Stimulated activated CD8-positive, alpha-beta memory T cell treated with anti-CD3 and anti-CD28 coated beads, Interleukin-7, amount 100 ng/mL, for 48 hours (primary cell): Measurements from ENCODE around the gene FER1L5.

Experiments
- DNase-seq, 2 donors: peaks; one replicate each; pipeline ENCODE4 v3.0.0-alpha.2; 2020; ENCODE audit warnings: low read depth in 1 of 2; ENCODE audit errors: extremely low read depth in 1 of 2

The FER1L5 gene

DNA sequence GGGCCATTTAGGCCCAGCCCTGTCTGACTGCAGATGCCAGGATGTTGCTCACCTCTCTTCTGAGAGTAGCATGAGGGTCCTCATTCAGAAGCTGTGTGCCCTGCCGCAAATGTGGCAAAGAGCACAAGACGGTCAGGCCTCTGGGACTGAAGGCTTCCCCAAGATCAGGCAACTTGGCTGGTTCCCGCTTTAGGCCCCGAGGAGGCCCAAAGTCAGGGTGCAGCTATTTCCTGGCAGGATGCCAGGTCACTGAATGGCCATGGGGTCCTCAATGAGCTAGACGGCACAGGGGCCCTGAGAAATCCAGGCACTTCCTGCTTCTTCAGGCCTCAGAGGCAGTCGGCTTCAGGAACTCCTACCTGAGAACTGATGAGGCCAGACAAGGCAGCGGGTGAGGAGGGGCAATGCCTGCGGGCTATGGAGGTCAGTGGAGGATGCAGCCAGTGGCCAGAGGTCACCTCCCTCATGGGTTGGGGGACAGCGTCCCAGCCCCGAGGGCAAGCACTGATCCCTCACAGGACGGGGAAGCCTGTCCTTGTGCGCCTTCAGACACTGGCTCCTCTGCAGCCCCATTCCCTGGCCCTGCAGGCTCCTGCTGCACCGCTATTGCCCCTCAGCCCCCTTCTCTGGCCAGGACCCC, 52.4 kb downstream of the FER1L5 start:
- no peak for DNase-seq

GRCh38 chr2:96695602-96696001, 53.0 kb downstream of the FER1L5 start:
- DNase-seq: no peak

DNA sequence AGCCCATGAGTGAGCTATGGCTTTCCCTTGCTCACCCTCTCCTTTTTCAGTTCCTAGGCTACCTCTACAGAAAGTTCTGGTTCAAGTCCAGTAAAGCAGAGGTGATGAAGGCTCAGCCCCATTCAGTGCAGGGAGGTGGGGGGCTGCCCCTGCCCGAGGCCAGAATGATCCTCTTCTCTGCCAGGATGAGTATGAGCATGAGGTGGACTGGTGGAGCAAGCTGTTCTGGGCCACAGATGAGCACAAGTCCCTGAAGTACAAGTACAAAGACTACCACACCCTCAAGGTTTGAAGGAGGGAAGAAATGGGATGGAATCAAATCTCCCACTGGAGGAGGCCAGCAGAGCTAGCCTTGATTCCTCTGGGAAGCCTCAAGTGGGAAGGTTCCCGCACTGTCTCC, 54.9 kb downstream of the FER1L5 start:
- no peak for DNase-seq

DNA sequence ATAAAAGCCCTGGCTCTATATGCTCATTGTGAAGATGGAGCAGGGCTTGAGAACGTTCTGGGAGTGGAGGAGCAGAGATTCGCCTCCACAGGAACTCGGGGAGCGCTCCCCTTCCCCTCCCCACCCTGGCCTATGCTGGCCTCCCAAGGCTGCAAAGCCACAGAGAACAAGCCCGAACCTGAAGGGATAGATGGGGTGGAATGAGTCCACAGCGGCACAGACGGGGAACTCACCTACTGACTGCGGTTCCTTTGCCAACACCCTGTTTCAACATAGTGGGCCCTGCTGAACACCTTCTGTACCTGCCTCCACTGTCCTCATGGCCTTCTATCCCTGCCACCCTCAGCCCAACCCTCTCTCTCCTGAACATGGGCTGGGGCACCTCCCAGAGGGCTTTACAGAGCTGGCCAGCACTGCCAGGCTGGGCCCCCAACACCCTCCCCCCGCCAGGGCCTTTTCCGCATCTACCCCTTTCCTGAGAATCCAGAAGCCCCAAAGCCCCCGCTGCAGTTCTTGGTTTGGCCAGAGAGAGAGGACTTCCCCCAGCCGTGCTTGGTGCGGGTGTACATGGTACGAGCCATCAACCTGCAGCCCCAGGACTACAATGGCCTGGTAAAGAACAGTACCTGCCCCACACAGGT, 55.8 kb downstream of the FER1L5 start:
- no peak for DNase-seq

DNA sequence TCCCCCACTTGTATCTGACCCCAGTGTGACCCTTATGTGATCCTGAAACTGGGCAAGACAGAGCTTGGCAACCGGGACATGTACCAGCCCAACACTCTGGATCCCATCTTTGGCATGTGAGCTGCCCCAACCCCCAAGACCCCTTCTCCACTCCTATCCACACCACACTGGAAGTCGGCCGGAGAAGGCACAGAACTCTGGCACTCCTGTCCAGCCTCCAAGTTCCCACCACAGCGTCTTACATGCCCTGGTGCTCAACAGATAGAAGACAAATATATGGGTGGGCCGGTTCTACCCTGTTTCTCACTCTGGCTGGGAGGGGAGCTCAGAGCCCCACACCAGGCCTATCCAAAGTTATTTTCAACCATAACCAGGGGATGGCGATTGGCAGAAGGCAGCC, 56.5 kb downstream of the FER1L5 start:
- DNase-seq: no peak

GRCh38 chr2:96699621-96700020, 57.1 kb downstream of the FER1L5 start:
- no peak for DNase-seq

DNA sequence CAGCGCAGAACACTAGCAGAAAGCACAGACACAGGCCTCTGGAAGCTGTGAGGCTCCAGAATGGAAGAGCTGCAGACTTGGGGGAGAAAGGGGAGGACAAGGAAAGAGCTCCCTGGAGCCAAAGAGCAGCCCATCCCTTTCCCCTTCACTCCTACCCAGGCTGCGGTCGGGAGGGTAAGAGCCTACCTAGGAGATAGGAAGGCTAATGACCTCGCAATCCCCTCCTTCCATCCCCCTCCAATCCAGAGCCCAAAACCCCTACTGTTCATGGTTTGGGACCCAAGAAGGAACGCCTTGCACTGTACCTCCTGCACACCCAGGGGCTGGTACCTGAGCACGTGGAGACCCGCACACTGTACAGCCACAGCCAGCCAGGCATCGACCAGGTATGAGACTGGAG, 57.5 kb downstream of the FER1L5 start:
- DNase-seq: no peak

- DNase-seq: no peak
Measured at GRCh38 chr2:96701636-96702035, 59.1 kb downstream of the FER1L5 start.

DNA sequence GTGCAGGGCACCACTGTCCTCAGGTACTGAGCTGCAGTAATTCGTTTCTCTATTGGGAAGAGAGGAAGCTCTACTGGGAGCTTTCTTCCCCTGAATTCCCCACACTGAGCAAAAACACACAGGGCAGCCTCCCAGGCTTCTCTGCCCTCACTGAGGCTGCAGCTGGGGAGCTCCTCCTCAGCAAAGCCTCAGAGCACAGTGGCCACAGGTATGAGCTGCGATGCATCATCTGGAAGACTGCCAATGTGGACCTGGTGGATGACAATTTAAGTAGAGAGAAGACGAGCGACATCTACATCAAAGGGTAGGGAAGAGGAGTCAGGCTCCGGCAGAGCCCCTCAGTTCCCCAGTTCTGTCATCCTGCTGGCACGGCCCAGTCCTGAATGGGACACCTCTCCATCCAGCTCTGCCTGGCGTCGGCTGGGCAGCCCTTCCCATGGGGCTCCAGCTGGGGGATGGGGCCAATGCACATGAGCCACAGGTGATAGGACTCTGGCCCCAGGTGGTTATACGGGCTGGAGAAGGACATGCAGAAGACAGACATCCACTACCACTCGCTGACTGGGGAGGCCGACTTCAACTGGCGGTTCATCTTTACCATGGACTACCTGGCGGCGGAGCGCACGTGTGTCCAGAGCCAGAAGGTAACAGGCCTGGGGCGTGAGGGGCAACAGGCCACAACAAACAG, 59.7 kb downstream of the FER1L5 start:
- no peak for DNase-seq

DNA sequence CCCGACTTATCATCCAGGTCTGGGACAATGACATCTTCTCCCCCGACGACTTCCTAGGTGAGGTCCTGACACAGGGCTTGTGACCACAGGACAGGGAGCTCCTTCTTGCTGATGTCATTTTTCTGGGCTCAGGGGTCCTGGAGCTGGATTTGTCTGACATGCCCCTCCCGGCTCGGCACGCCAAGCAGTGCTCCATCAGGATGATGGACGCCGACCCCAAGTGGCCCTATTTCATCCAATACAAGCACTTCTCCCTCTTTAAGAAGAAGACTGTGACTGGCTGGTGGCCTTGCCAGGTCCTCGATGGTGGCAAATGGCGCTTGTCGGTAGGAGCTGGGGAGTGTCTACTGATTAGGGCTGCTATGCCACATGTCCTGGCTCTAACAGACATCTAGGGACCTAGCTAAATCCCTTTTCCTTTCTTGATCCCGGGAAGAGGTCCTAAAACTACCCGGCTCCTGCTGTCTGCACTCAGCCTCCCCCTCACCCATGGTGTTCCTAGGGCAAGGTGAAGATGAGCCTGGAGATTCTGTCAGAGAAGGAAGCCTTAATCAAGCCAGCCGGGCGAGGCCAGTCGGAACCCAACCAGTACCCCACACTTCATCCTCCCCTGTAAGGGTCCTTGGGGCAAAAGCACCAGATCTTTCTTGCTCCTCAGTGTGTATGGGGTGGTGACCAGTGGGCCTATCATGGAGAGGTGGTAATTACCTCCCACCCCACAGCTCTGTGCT, 60.6 kb downstream of the FER1L5 start:
- no peak for DNase-seq

DNA sequence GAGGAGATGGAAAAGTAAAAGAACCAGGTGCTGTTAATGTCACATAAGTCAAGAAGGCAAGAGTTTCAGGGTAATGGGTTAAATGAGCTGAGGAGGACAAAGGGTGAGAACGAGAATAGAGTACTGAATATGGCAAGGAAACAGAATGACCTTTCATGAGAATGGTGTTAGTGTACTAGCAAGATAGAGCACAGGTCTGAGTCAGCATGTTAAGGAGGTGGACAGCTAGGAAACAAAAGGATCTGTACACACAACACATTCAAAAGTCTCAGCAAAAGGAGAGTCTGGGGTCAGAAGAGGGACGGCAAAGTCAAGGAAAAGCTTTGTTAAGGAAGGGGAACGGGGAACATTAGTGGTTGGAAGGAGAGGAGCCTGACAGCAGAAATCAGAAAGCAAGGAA, 68.4 kb downstream of the FER1L5 start:
- DNase-seq: no peak

DNA sequence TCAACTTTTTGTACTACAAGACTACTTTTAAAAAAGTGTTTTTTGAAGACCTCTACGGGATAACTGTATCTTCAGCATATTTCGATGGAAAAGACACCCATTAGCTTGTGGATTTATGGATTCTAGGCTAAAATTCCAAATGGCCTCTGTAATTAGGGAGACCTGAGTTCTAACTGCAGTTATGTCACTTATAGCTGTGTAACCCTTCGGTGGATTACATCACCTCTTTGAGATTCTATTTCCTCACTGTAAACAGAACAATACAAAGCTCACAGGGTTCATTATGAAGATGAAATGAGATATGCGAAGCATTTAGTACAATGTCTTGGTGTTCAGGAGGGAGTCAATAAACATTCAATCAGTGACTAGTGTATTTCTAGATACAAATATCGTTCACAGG, 73.1 kb downstream of the FER1L5 start:
- no peak for DNase-seq

DNA sequence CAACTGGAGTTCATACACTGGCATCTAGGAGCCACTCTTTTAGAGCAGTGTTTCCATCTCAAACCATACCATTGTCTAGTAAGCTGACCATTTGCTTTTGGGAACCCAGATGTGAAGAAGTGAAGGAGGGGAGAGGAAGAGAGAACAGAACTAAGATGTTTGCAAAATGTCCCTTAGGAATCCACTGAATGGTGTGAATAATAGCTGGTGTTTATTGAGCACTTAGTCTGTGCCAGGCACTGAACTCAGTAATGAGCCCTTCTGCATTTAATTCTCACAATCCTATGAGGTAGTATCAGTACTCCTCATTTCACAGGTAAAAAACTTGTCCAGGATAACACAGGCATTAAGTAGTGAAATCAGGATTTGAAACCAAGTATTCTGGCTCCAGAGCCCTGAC, 73.8 kb downstream of the FER1L5 start:
- DNase-seq: no peak

- no peak for DNase-seq
Measured at GRCh38 chr2:96726131-96726530, 83.6 kb downstream of the FER1L5 start.

- no peak for DNase-seq
Measured at GRCh38 chr2:96727431-96727830, 84.9 kb downstream of the FER1L5 start.

GRCh38 chr2:96729748-96730147, 87.2 kb downstream of the FER1L5 start:
- no peak for DNase-seq

- no peak for DNase-seq
Measured at GRCh38 chr2:96730212-96730611, 87.6 kb downstream of the FER1L5 start.

DNA sequence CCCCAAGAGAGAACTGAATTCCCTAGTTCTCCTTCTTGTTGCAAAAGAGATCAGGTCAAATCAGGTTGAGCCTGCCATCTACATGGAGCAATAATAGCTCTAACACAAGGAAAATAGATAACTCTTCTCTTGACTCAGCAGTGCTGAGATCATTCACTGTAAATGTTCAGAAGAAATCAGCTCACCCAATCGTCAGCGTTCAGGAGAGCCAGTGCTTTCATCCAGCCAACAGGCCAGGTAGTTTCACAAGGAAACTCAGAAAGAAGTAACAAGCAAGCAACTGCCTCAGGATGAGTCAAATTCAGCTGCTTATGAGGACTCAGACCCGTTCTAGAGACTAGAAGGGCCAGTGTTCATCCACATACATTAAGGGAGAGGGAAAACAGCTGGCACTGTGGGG, 91.4 kb downstream of the FER1L5 start:
- no peak for DNase-seq

- no peak for DNase-seq
Measured at GRCh38 chr2:96734880-96735583, 92.5 kb downstream of the FER1L5 start.

GRCh38 chr2:96737251-96737650, 94.7 kb downstream of the FER1L5 start:
- no peak for DNase-seq

- DNase-seq: no peak
Measured at GRCh38 chr2:96737831-96738230, 95.3 kb downstream of the FER1L5 start.
